ENCODE measurements around the gene SLC16A10.
"Not testable (repeated sequence)": the region's sequence is repeated elsewhere in the genome, so short reads cannot be mapped to it uniquely, and the experiment has no call there.

The SLC16A10 gene

DNA sequence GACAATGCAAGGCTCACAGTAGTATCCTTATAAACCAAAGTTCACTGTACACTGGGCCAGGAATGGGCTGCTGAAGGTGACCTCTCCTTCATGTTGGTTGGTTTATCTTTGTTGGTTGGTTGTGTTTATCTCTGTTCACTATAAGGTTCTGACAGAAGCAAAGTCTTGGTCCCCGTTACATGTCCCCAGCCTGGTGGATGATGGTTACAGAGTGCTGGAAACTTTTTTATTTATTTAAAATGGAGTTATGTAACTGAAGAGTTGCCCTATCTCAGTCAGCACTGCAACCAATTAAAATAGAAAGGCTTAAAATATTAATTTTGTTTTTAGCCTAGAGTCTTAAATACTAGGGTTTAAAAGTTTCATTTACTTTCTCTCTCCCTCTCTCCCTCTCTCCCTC lies 100.6 kb downstream of the SLC16A10 start:
- no peak for DNase-seq (ENCODE audit: low spot score)

- not testable (repeated sequence) for DNase-seq (ENCODE audit: low spot score)
Measured at GRCh38 chr6:111189666-111190210, 102.4 kb downstream of the SLC16A10 start.

GRCh38 chr6:111190637-111191036 lies 103.3 kb downstream of the SLC16A10 start:
- DNase-seq (ENCODE audit: low spot score), result no peak

DNA sequence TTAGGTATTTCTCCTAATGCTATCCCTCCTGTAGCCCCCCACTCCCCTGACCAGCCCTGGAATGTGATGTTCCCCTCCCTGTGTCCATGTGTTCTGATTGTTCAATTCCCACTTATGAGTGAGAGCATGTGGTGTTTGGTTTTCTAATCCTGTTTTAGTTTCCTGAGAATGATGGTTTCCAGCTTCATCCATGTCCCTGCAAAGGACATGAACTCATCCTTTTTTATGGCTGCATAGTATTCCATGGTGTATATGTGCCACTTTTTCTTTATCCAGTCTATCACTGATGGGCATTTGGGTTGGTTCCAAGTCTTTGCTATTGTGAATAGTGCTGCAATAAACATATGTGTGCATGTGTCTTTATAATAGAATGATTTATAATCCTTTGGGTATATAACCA lies 103.8 kb downstream of the SLC16A10 start:
- not testable (repeated sequence) for DNase-seq (ENCODE audit: low spot score)

DNA sequence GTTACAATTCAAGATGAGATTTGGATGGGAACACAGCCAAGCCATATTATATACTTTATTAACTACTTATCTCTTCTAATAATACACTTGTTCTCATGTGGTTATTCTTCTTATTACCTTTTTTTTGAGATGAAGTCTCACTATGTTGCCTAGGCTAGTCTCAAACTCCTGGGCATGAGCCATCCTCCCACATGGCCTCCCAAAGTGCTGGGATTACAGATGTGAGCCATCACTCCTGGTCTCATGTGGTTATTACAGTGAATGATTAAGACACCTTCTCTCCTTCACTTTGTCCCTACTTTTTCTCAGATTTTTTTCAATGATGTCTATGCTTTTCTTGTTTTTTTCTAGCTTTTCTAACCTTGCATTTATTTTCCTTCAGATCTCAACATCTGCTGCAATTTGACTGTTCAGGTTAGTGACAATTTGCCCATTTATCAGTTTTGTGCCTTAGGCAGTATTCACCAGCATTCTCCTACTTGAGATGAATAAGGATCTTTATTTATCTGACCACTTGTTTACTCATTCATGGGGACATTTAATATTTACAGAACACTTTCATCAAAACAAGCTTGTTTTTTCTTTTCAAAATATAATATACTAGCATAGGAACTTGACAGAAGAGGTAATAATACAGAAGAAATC lies 105.7 kb downstream of the SLC16A10 start:
- no peak for DNase-seq (ENCODE audit: low spot score)

DNA sequence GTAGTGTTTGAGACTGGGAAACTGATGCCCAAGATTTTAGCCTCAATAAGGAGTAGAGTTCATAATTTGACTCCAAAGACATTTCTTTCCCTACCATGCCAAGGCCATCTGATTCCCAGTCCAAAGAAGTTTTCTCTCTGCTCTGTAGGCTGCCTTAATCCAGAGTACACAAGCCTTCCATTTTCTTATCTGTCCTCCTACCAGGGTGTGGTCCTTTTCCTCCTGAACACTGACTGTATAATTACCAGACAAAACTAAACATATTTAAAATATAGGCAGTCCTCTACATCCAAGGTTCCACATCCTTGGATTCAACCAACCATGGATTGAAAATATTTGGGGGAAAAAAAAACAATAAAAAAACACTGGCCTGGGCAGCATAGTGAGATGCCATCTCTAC lies 108.4 kb downstream of the SLC16A10 start:
- peak; percentile 11 for DNase-seq (ENCODE audit: low spot score)

- DNase-seq (ENCODE audit: low spot score), result no peak
Measured at GRCh38 chr6:111198841-111199240, 111.5 kb downstream of the SLC16A10 start.

GRCh38 chr6:111199935-111200334 lies 112.6 kb downstream of the SLC16A10 start:
- no peak for DNase-seq (ENCODE audit: low spot score)

- DNase-seq (ENCODE audit: low spot score), result no peak
Measured at GRCh38 chr6:111200350-111201243, 113.3 kb downstream of the SLC16A10 start.

GRCh38 chr6:111201244-111201554 lies 113.9 kb downstream of the SLC16A10 start:
- DNase-seq (ENCODE audit: low spot score), result no peak

DNA sequence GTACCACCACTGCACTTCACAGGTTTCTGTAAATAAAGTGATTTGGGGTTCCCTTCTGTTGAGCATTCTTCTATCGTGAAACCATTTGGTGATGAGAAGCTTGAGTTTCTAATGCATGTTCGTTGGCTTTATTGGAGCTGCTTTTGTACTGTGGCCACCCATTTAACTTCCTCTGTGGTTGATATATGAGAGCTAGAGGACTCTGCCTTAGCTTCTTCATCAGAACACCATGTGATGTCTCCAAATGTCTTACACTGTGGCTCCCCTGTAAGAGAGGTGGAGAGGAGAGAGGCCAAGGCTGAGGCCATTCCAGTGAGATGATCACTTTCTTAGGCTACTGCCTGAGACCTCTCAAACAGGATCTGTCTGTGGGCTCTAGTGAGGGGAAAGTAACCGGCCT lies 114.5 kb downstream of the SLC16A10 start:
- DNase-seq (ENCODE audit: low spot score), result no peak

DNA sequence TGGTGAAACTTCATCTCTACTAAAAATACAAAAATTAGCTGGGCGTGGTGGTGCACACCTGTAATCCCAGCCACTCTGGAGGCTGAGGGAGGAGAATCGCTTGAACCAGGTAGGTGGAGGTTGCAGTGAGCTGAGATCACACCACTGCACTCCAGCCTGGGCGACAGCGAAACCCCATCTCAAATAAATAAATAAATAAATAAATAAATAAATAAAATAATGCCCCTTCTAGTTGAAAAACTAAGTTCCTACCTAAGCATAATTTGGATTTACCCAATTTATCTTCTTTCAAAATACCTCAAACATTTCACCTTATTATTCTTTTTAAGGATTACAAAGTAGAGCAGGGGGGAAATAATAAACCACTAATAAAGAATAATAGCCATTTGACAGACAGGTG lies 116.2 kb downstream of the SLC16A10 start:
- DNase-seq (ENCODE audit: low spot score), result not testable (repeated sequence)

DNA sequence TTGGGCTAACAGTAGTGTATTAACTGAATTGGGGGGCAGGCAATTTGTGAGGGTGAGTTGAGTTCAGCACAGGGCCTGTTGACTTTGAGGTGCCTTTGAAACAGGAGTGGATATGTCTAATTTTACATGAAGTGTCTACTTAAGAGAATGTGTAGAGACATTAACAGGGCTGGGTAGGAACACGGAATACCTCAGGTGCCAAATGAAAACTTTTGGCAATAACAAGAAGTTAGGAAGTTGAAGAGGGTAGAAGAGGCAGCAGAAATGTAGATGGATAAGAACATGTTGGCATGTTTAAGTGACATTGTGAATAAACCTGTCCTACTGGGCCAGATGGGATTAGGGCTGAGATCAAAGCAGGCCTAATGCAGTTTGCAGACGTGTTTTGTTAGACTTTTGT lies 117.0 kb downstream of the SLC16A10 start:
- no peak for DNase-seq (ENCODE audit: low spot score)

DNA sequence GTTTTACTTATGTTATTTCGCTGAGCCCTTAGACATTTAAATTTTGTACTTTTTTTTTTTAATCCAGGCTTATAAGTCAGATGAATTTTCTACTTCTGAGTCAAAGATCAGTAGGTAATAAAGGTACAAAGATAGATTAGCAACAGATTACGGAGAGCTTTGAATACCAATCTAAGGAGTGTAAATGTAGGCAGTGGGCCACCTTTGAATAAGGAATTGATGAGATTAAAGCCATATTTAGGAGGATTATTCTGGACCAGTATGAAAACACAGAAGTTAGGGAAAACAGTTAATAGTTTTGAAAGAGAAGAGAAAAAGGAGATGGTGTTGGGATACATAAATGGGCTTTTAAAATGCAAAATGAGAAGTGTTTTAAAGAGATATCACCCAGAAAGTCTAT lies 117.6 kb downstream of the SLC16A10 start:
- no peak for DNase-seq (ENCODE audit: low spot score)

- DNase-seq (ENCODE audit: low spot score), result no peak
Measured at GRCh38 chr6:111205502-111205901, 118.2 kb downstream of the SLC16A10 start.

DNA sequence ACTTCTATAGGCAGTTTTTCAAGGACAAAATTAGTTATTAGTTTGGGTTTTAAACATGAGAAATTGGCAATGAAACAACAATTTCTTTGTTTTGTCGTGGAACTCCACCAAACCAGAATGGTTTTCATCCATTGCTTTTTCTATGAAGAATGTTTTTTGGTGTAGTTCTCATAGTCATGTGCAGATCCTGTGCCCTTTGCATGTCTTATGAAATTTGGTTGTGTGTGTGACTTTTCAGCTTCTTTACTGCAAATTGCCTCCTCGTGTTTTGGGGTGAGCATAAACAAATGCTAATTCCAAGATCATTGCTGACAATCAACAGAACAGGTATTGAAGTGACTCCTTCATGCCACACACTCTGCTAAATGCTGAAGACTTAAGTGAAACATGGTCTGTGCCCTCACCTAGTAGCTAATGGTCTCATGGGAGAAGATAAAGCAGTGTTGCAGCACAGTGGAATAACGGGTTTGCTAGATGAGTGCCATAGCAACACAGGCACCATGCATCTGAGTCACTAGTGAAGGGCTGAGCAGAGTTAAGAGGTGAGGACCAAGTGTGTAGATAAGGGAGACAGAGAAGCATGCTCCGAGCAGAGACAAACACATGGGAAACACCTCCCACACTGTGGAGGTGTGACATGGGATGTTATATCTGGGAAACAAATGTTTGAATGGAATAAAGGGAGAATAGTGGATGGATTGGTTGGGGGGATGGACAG lies 120.0 kb downstream of the SLC16A10 start:
- DNase-seq (ENCODE audit: low spot score), result no peak

DNA sequence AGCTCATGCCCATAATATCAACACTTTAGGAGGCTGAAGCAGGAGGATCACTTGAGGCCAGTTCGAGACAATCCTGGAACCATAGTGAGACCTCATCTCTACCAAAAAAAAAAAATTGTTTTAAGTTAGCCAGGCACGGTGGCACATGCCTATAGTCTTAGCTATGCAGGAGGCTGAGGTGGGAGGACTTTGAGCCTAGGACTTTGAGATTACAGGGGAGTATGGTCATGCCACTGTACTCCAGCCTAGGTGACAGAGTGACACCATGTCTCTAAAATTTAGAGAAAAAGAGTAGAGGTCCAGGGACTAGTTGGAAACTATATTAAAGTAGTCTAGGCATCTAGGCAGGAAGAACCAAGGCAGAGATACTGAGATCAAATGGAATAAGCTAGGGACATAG lies 121.6 kb downstream of the SLC16A10 start:
- no peak for DNase-seq (ENCODE audit: low spot score)

DNA sequence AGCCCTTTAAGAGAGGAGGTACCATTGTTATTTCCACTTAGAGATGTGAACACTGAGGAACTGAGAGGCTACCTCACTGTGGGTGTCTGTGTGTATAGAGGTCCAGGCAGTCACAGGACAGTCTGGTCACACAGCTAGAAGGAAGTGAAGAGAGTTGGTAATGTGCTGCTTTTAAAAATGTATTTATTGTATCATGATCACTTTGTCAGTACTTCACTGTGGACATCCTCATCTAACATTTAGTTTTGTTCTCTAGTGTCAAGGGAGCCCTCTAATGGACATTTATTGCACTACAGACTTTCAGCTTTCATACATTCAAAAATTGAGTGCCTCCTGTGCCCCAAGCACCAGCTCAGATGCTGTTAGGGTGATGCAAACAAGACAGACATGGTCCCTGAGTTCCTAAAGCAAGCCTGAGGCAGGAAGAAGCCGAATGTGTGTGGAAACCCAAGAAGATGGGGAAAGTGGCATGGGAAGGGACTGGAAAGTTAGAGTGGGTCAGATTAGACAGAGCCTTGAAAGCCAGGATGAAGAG lies 123.0 kb downstream of the SLC16A10 start:
- peak; percentile 62 for DNase-seq (ENCODE audit: low spot score)

GRCh38 chr6:111211411-111212030 lies 124.2 kb downstream of the SLC16A10 start:
- peak; percentile 20 for DNase-seq (ENCODE audit: low spot score)

GRCh38 chr6:111212625-111213024 lies 125.3 kb downstream of the SLC16A10 start:
- DNase-seq (ENCODE audit: low spot score), result no peak

GRCh38 chr6:111215131-111215530 lies 127.8 kb downstream of the SLC16A10 start:
- DNase-seq (ENCODE audit: low spot score), result no peak

GRCh38 chr6:111219785-111220184 lies 132.5 kb downstream of the SLC16A10 start:
- DNase-seq (ENCODE audit: low spot score), result no peak

Data from hematopoietic multipotent progenitor cell treated with erythropoietin and hydrocortisone succinate and interleukin-3 and kit ligand, for 15 days (in vitro differentiated cells).